ENCODE results near the gene TMEM80. TPM values are rescaled to one million over a fixed set of nuclear protein-coding genes. Genes with fewer than 3 reads are reported as not detected.
A peak's percentile ranks its signal among the peaks of the same experiment; 100 is the strongest.

TMEM80 gene
- total and polyA plus RNA-seq, 2 experiments from 2014 or later: 12.8 to 25.4 TPM

DNA sequence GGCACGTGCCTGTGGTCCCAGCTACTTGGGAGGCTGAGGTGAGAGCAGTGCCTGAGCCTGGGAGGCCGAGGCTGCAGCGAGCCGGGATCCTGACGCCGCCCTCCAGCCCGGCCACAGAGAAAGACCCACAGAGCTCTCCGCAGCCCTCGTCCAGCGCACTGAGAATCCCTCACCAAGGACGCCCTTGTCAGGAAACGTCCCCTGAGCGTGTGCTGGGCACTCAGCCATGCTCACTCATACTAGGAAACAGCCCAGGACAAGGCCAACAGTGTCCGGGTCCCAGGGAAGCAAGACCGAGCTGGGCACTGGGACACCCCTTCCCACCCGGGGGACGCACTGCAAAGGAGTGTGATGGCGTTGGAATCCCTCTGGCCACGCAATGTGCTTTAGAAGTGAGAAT lies 15.1 kb upstream of the TMEM80 start (continued):
- TF ChIP-seq, protein P1, sequence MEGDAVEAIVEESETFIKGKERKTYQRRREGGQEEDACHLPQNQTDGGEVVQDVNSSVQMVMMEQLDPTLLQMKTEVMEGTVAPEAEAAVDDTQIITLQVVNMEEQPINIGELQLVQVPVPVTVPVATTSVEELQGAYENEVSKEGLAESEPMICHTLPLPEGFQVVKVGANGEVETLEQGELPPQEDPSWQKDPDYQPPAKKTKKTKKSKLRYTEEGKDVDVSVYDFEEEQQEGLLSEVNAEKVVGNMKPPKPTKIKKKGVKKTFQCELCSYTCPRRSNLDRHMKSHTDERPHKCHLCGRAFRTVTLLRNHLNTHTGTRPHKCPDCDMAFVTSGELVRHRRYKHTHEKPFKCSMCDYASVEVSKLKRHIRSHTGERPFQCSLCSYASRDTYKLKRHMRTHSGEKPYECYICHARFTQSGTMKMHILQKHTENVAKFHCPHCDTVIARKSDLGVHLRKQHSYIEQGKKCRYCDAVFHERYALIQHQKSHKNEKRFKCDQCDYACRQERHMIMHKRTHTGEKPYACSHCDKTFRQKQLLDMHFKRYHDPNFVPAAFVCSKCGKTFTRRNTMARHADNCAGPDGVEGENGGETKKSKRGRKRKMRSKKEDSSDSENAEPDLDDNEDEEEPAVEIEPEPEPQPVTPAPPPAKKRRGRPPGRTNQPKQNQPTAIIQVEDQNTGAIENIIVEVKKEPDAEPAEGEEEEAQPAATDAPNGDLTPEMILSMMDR (conservative IDR thresholded peaks at IDR 0.05; ENCODE audit: low read depth in 2 of 2): no peak
- TF ChIP-seq, protein P2, sequence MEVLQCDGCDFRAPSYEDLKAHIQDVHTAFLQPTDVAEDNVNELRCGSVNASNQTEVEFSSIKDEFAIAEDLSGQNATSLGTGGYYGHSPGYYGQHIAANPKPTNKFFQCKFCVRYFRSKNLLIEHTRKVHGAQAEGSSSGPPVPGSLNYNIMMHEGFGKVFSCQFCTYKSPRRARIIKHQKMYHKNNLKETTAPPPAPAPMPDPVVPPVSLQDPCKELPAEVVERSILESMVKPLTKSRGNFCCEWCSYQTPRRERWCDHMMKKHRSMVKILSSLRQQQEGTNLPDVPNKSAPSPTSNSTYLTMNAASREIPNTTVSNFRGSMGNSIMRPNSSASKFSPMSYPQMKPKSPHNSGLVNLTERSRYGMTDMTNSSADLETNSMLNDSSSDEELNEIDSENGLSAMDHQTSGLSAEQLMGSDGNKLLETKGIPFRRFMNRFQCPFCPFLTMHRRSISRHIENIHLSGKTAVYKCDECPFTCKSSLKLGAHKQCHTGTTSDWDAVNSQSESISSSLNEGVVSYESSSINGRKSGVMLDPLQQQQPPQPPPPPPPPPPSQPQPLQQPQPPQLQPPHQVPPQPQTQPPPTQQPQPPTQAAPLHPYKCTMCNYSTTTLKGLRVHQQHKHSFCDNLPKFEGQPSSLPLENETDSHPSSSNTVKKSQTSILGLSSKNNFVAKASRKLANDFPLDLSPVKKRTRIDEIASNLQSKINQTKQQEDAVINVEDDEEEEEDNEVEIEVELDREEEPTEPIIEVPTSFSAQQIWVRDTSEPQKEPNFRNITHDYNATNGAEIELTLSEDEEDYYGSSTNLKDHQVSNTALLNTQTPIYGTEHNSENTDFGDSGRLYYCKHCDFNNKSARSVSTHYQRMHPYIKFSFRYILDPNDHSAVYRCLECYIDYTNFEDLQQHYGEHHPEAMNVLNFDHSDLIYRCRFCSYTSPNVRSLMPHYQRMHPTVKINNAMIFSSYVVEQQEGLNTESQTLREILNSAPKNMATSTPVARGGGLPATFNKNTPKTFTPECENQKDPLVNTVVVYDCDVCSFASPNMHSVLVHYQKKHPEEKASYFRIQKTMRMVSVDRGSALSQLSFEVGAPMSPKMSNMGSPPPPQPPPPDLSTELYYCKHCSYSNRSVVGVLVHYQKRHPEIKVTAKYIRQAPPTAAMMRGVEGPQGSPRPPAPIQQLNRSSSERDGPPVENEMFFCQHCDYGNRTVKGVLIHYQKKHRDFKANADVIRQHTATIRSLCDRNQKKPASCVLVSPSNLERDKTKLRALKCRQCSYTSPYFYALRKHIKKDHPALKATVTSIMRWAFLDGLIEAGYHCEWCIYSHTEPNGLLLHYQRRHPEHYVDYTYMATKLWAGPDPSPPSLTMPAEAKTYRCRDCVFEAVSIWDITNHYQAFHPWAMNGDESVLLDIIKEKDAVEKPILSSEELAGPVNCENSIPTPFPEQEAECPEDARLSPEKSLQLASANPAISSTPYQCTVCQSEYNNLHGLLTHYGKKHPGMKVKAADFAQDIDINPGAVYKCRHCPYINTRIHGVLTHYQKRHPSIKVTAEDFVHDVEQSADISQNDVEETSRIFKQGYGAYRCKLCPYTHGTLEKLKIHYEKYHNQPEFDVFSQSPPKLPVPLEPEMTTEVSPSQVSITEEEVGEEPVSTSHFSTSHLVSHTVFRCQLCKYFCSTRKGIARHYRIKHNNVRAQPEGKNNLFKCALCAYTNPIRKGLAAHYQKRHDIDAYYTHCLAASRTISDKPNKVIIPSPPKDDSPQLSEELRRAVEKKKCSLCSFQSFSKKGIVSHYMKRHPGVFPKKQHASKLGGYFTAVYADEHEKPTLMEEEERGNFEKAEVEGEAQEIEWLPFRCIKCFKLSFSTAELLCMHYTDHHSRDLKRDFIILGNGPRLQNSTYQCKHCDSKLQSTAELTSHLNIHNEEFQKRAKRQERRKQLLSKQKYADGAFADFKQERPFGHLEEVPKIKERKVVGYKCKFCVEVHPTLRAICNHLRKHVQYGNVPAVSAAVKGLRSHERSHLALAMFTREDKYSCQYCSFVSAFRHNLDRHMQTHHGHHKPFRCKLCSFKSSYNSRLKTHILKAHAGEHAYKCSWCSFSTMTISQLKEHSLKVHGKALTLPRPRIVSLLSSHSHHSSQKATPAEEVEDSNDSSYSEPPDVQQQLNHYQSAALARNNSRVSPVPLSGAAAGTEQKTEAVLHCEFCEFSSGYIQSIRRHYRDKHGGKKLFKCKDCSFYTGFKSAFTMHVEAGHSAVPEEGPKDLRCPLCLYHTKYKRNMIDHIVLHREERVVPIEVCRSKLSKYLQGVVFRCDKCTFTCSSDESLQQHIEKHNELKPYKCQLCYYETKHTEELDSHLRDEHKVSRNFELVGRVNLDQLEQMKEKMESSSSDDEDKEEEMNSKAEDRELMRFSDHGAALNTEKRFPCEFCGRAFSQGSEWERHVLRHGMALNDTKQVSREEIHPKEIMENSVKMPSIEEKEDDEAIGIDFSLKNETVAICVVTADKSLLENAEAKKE (CRISPR knock-in tag; IDR thresholded peaks at IDR 0.05): no peak
- TF ChIP-seq NANOG (IDR thresholded peaks at IDR 0.05; ENCODE audit: borderline replicate concordance): no peak
- no peak for TF ChIP-seq JUNB (IDR thresholded peaks at IDR 0.05; ENCODE audit: unreplicated experiment)

DNA sequence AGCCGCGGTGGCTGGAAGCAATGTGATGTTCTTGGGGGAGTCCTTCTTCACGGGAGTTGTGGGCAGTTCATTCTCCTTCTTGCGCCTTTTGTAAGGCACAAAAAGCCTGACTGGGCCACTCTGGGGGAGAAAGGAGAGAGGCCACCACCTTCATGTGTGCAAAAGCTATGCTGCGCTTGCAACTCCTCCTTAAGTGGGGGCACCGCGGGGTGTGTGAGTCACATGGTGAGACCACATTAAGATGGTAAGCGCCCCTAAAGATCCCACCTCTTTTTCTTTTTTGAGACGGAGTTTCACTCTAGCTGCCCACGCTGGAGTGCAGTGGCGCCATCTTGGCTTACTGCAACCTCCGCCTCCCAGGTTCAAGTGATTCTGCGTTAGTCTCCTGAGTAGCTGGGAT lies 14.6 kb upstream of the TMEM80 start:
- Histone ChIP-seq H2AFZ (no peak overlapping the region), H3K27ac (ENCODE audit: low read depth) (0 out of 2 replicates have a peak overlapping the region, but pooled peaks have one; percentile 59), H3K27me3 (ENCODE audit: insufficient read depth) (no peaks in the 10 kb centered on the region), H4K20me1 (replicated peaks; ENCODE audit: insufficient read depth) (peaks cover 5% of the 10 kb centered on the region; the same call in 1 of the 2 replicates), H3K36me3 (ENCODE audit: insufficient read depth) (peaks cover 20% of the 10 kb centered on the region; the same call in 1 of the 2 replicates), H3K4me1 (ENCODE audit: insufficient read depth) (peaks cover 15% of the 10 kb centered on the region), H3K4me2 (no peak overlapping the region), H3K79me2 (replicated peaks; ENCODE audit: insufficient read depth) (no peaks in the 10 kb centered on the region), H3K4me3 (no peak overlapping the region), H3F3A (replicated peaks; ENCODE audit: low read depth) (peaks cover 19% of the 10 kb centered on the region; the same call in 1 of the 2 replicates), H3K9me2 (ENCODE audit: insufficient read depth) (no peaks in the 10 kb centered on the region)
- Mint-ChIP-seq H3K4me3 (no peak overlapping the region), H3K27me3 (ENCODE audit: insufficient read depth, low read depth, poor library complexity) (no peaks in the 10 kb centered on the region), H3K9me3 (no peaks in the 10 kb centered on the region), H3K27ac (peak overlapping the region; percentile 65; the same call in 1 of the 2 replicates), H3K36me3 (ENCODE audit: low read depth) (peaks cover 75% of the 10 kb centered on the region), H3K4me1 (peaks cover 19% of the 10 kb centered on the region)
- ATAC-seq: peak; percentile 25; the same call in 1 of the 3 replicates
- TF ChIP-seq, protein P1 (conservative IDR thresholded peaks at IDR 0.05; ENCODE audit: low read depth in 2 of 2): 0 out of 4 replicates have a peak, but pooled peaks of 1 of the 2 experiments have one; percentile 15
- TF ChIP-seq EZH2 (IDR thresholded peaks at IDR 0.05; ENCODE audit: low read depth, unreplicated experiment): no peak
- no peak for DNase-seq (ENCODE audit: low spot score)
